ENCODE results near the gene OMA1. TPM values are rescaled to one million over a fixed set of nuclear protein-coding genes. Genes with fewer than 3 reads are reported as not detected.

OMA1 gene
- total and polyA plus RNA-seq, 2 donors from 2014 or later: 24.8 to 42.6 TPM

- DNase-seq: no peak
- no peak overlapping the region for H3K4me3 ChIP-seq (ENCODE audit: low read length in 3 of 3)
- intact Hi-C loops (cut with DNase I): no loop called here
- no peaks in the 10 kb centered on the region for H3K4me1 ChIP-seq (ENCODE audit: control insufficient read depth in 2 of 3, insufficient read depth in 2 of 3, low read depth in 1 of 3, low read length in 3 of 3)
- TF ChIP-seq CTCF (IDR thresholded peaks at IDR 0.05; ENCODE audit: borderline replicate concordance, extremely low read depth, insufficient read depth): no peak
- H3K27ac ChIP-seq (ENCODE audit: low read depth in 2 of 2, low read length in 2 of 2): no peak overlapping the region
- FAIRE-seq: no peak
- H3K9me3 ChIP-seq (ENCODE audit: control insufficient read depth in 2 of 3, insufficient read depth in 1 of 3, low read length in 3 of 3): no peaks in the 10 kb centered on the region
- H3K9ac ChIP-seq (ENCODE audit: low read length in 3 of 3): no peak overlapping the region
- no peaks in the 10 kb centered on the region for H3K27me3 ChIP-seq (ENCODE audit: control insufficient read depth, insufficient read depth, low read length)
- peaks cover 0 to 5% (median 0%) of the 10 kb centered on the region in 3 donors for H3K36me3 ChIP-seq (ENCODE audit: control insufficient read depth in 2 of 3, insufficient read depth in 3 of 3, low read length in 3 of 3)
Observed at GRCh38 chr1:58481962-58482361, 64.6 kb downstream of the OMA1 start.

GRCh38 chr1:58480191-58480590 lies 66.3 kb downstream of the OMA1 start:
- intact Hi-C loops (cut with DNase I): no loop called here
- TF ChIP-seq CTCF (IDR thresholded peaks at IDR 0.05; ENCODE audit: borderline replicate concordance, extremely low read depth, insufficient read depth): no peak
- Histone ChIP-seq H3K4me3 (ENCODE audit: low read length in 3 of 3) (no peak overlapping the region), H3K27me3 (ENCODE audit: control insufficient read depth, insufficient read depth, low read length) (no peaks in the 10 kb centered on the region), H3K9ac (ENCODE audit: low read length in 3 of 3) (no peak overlapping the region), H3K9me3 (ENCODE audit: control insufficient read depth in 2 of 3, insufficient read depth in 1 of 3, low read length in 3 of 3) (no peaks in the 10 kb centered on the region), H3K4me1 (ENCODE audit: control insufficient read depth in 2 of 3, insufficient read depth in 2 of 3, low read depth in 1 of 3, low read length in 3 of 3) (no peaks in the 10 kb centered on the region), H3K36me3 (ENCODE audit: control insufficient read depth in 2 of 3, insufficient read depth in 3 of 3, low read length in 3 of 3) (peaks cover 0 to 5% (median 0%) of the 10 kb centered on the region in 3 donors), H3K27ac (ENCODE audit: low read depth in 2 of 2, low read length in 2 of 2) (no peak overlapping the region)
- FAIRE-seq: no peak
- no peak for DNase-seq

- Histone ChIP-seq H3K4me1 (ENCODE audit: control insufficient read depth in 2 of 3, insufficient read depth in 2 of 3, low read depth in 1 of 3, low read length in 3 of 3) (no peaks in the 10 kb centered on the region), H3K9ac (ENCODE audit: low read length in 3 of 3) (no peak overlapping the region), H3K27me3 (ENCODE audit: control insufficient read depth, insufficient read depth, low read length) (no peaks in the 10 kb centered on the region), H3K4me3 (ENCODE audit: low read length in 3 of 3) (no peak overlapping the region), H3K9me3 (ENCODE audit: control insufficient read depth in 2 of 3, insufficient read depth in 1 of 3, low read length in 3 of 3) (no peaks in the 10 kb centered on the region), H3K36me3 (ENCODE audit: control insufficient read depth in 2 of 3, insufficient read depth in 3 of 3, low read length in 3 of 3) (no peaks in the 10 kb centered on the region), H3K27ac (ENCODE audit: low read depth in 2 of 2, low read length in 2 of 2) (no peak overlapping the region)
- FAIRE-seq (no peak), DNase-seq (no peak)
- intact Hi-C loops (cut with DNase I): no loop called here
- TF ChIP-seq CTCF (IDR thresholded peaks at IDR 0.05; ENCODE audit: borderline replicate concordance, extremely low read depth, insufficient read depth): no peak
Observed at GRCh38 chr1:58477390-58477789, 69.1 kb downstream of the OMA1 start.

- FAIRE-seq: no peak
- H3K9me3 ChIP-seq (ENCODE audit: control insufficient read depth in 2 of 3, insufficient read depth in 1 of 3, low read length in 3 of 3): no peaks in the 10 kb centered on the region
- no peak overlapping the region for H3K9ac ChIP-seq (ENCODE audit: low read length in 3 of 3)
- no peak for TF ChIP-seq CTCF (IDR thresholded peaks at IDR 0.05; ENCODE audit: borderline replicate concordance, extremely low read depth, insufficient read depth)
- no peak for DNase-seq
- intact Hi-C loops (cut with DNase I): no loop called here
- H3K4me1 ChIP-seq (ENCODE audit: control insufficient read depth in 2 of 3, insufficient read depth in 2 of 3, low read depth in 1 of 3, low read length in 3 of 3): no peaks in the 10 kb centered on the region
- H3K4me3 ChIP-seq (ENCODE audit: low read length in 3 of 3): no peak overlapping the region
- H3K27me3 ChIP-seq (ENCODE audit: control insufficient read depth, insufficient read depth, low read length): no peaks in the 10 kb centered on the region
- no peak overlapping the region for H3K27ac ChIP-seq (ENCODE audit: low read depth in 2 of 2, low read length in 2 of 2)
- H3K36me3 ChIP-seq (ENCODE audit: control insufficient read depth in 2 of 3, insufficient read depth in 3 of 3, low read length in 3 of 3): no peaks in the 10 kb centered on the region
Observed at GRCh38 chr1:58476179-58476578, 70.3 kb downstream of the OMA1 start.

Measured in kidney (tissue), 14 donors.